HL-60 (cell line): ENCODE results near the gene EIF2S1.

Experiments used
- CTCF ChIP-seq: IDR thresholded peaks from one replicate; pipeline ENCODE4 v1.5.1; 2011; ENCODE audit warnings: low read length, control low read depth, inconsistent platforms; ENCODE audit not compliant: insufficient read depth
- POLR2AphosphoS5 ChIP-seq: IDR thresholded peaks from 2 replicates; pipeline ENCODE4 v1.6.1; 2012; ENCODE audit warnings: low read depth
- REST ChIP-seq: IDR thresholded peaks from 2 replicates; pipeline ENCODE4 v1.6.1; 2012; ENCODE audit warnings: low read depth; ENCODE audit not compliant: insufficient replicate concordance
- SPI1 ChIP-seq: IDR thresholded peaks from 2 replicates; pipeline ENCODE4 v1.6.1; 2012; ENCODE audit warnings: low read depth, mild to moderate bottlenecking, borderline replicate concordance

GRCh38 chr14:67387195-67387594 is 27.1 kb downstream of the EIF2S1 start:
- TF ChIP-seq CTCF (no peak), REST (no peak), POLR2AphosphoS5 (no peak), SPI1 (no peak)
